Sigmoid colon (tissue), 4 donors: ENCODE measurements around the gene SRGAP2C.
"Not testable (repeated sequence)": the region's sequence is repeated elsewhere in the genome, so short reads cannot be mapped to it uniquely, and the experiment has no call there.

Experiments used
- CTCF ChIP-seq, 4 experiments: fragments of 450-650 bp in 3 of 4; fragments of 200-600 bp in 1 of 4; IDR thresholded peaks; one replicate each; pipeline ENCODE4 v1.5.1; 2016 to 2019; ENCODE audit warnings: antibody characterized with exemption in 4 of 4, mild to moderate bottlenecking in 3 of 4, moderate library complexity in 2 of 4
- POLR2AphosphoS5 ChIP-seq, 4 donors: sonication (generic); formaldehyde crosslinking; IDR thresholded peaks; one replicate each; pipeline ENCODE4 v1.6.1; 2017; ENCODE audit warnings: antibody characterized with exemption in 4 of 4

GRCh38 chr1:121176649-121177048 is 8.1 kb upstream of the SRGAP2C start:
- not testable (repeated sequence) for TF ChIP-seq CTCF, POLR2AphosphoS5 (IDR thresholded peaks at IDR 0.05)
